ENCODE data around the gene IFNGR1. TPM values are rescaled to one million over a fixed set of nuclear protein-coding genes. Genes with fewer than 3 reads are reported as not detected.
"Not testable (repeated sequence)": the region's sequence is repeated elsewhere in the genome, so short reads cannot be mapped to it uniquely, and the experiment has no call there.

Gene IFNGR1
- total and polyA plus RNA-seq, 4 donors = 46.1 to 82.8 (median 62.0) TPM

GRCh38 chr6:137211910-137212309 lies 7.3 kb downstream of the IFNGR1 start:
- Histone ChIP-seq H3K9me3 (ENCODE audit: control insufficient read depth, low read length) (no peaks in the 10 kb centered on the region), H3K4me1 (ENCODE audit: control insufficient read depth in 1 of 2, insufficient read depth in 2 of 2, low read length in 2 of 2) (peaks cover 6 to 19% of the 10 kb centered on the region in 2 donors), H3K27me3 (ENCODE audit: control insufficient read depth in 1 of 2, insufficient read depth in 2 of 2, low read length in 1 of 2) (no peaks in the 10 kb centered on the region), H3K4me3 (ENCODE audit: low read length in 2 of 2) (no peak overlapping the region), H3K27ac (ENCODE audit: low read depth in 1 of 2, low read length in 2 of 2) (no peak overlapping the region), H3K36me3 (ENCODE audit: control insufficient read depth in 1 of 2, insufficient read depth in 2 of 2, low read length in 1 of 2) (no peaks in the 10 kb centered on the region)
- intact Hi-C loops (cut with DNase I) = loop anchor here (10.0 kb wide), 3 partner anchors 387 to 653 kb away; partner anchors contain the start of genes PEX7 (in 1 of the 2) and TNFAIP3 (in 1 of the 2)
- DNase-seq (no peak), ATAC-seq (ENCODE audit: low FRiP score) (no peak)
- 95 to 97% methylated on average over 3 of the region's 3 CpGs for WGBS, 2 donors

- peaks cover 6 to 19% of the 10 kb centered on the region in 2 donors for H3K4me1 ChIP-seq (ENCODE audit: control insufficient read depth in 1 of 2, insufficient read depth in 2 of 2, low read length in 2 of 2)
- no peak overlapping the region for H3K4me3 ChIP-seq (ENCODE audit: low read length in 2 of 2)
- no peaks in the 10 kb centered on the region for H3K9me3 ChIP-seq (ENCODE audit: control insufficient read depth, low read length)
- ATAC-seq (ENCODE audit: low FRiP score) (no peak), DNase-seq (no peak)
- no peaks in the 10 kb centered on the region for H3K27me3 ChIP-seq (ENCODE audit: control insufficient read depth in 1 of 2, insufficient read depth in 2 of 2, low read length in 1 of 2)
- intact Hi-C loops (cut with DNase I) = loop anchor here (10.0 kb wide), 3 partner anchors 386 to 654 kb away; partner anchors contain the start of genes PEX7 (in 1 of the 2) and TNFAIP3 (in 1 of the 2)
- no peak overlapping the region for H3K27ac ChIP-seq (ENCODE audit: low read depth in 1 of 2, low read length in 2 of 2)
- no peaks in the 10 kb centered on the region for H3K36me3 ChIP-seq (ENCODE audit: control insufficient read depth in 1 of 2, insufficient read depth in 2 of 2, low read length in 1 of 2)
Measured at GRCh38 chr6:137210903-137211302, 8.3 kb downstream of the IFNGR1 start.

GRCh38 chr6:137208279-137208678 lies 10.9 kb downstream of the IFNGR1 start:
- intact Hi-C loops (cut with DNase I) = no loop called here
- Histone ChIP-seq H3K4me3 (ENCODE audit: low read length in 2 of 2) (no peak overlapping the region), H3K4me1 (ENCODE audit: control insufficient read depth in 1 of 2, insufficient read depth in 2 of 2, low read length in 2 of 2) (peaks cover 4 to 6% of the 10 kb centered on the region in 2 donors), H3K36me3 (ENCODE audit: control insufficient read depth in 1 of 2, insufficient read depth in 2 of 2, low read length in 1 of 2) (peaks cover 0 to 2% of the 10 kb centered on the region in 2 donors), H3K9me3 (ENCODE audit: control insufficient read depth, low read length) (no peaks in the 10 kb centered on the region), H3K27ac (ENCODE audit: low read depth in 1 of 2, low read length in 2 of 2) (no peak overlapping the region), H3K27me3 (ENCODE audit: control insufficient read depth in 1 of 2, insufficient read depth in 2 of 2, low read length in 1 of 2) (no peaks in the 10 kb centered on the region)
- WGBS, 2 donors = 98% methylated on average over 7 of the region's 7 CpGs
- DNase-seq (no peak), ATAC-seq (ENCODE audit: low FRiP score) (no peak)

- H3K27me3 ChIP-seq (ENCODE audit: control insufficient read depth in 1 of 2, insufficient read depth in 2 of 2, low read length in 1 of 2); ATAC-seq (ENCODE audit: low FRiP score); H3K4me1 ChIP-seq (ENCODE audit: control insufficient read depth in 1 of 2, insufficient read depth in 2 of 2, low read length in 2 of 2); H3K36me3 ChIP-seq (ENCODE audit: control insufficient read depth in 1 of 2, insufficient read depth in 2 of 2, low read length in 1 of 2); DNase-seq; intact Hi-C loops (cut with DNase I); H3K27ac ChIP-seq (ENCODE audit: low read depth in 1 of 2, low read length in 2 of 2); H3K9me3 ChIP-seq (ENCODE audit: control insufficient read depth, low read length); H3K4me3 ChIP-seq (ENCODE audit: low read length in 2 of 2): not testable (repeated sequence)
- WGBS, 2 donors = 85 to 88% methylated on average over 3 of the region's 3 CpGs
Measured at GRCh38 chr6:137207457-137207856, 11.7 kb downstream of the IFNGR1 start.

- DNase-seq (no peak), ATAC-seq (ENCODE audit: low FRiP score) (no peak)
- intact Hi-C loops (cut with DNase I) = no loop called here
- Histone ChIP-seq H3K4me3 (ENCODE audit: low read length in 2 of 2) (no peak overlapping the region), H3K4me1 (ENCODE audit: control insufficient read depth in 1 of 2, insufficient read depth in 2 of 2, low read length in 2 of 2) (peaks cover 0 to 4% of the 10 kb centered on the region in 2 donors), H3K27me3 (ENCODE audit: control insufficient read depth in 1 of 2, insufficient read depth in 2 of 2, low read length in 1 of 2) (no peaks in the 10 kb centered on the region), H3K9me3 (ENCODE audit: control insufficient read depth, low read length) (no peaks in the 10 kb centered on the region), H3K36me3 (ENCODE audit: control insufficient read depth in 1 of 2, insufficient read depth in 2 of 2, low read length in 1 of 2) (peaks cover 0 to 2% of the 10 kb centered on the region in 2 donors), H3K27ac (ENCODE audit: low read depth in 1 of 2, low read length in 2 of 2) (no peak overlapping the region)
- WGBS, 2 donors = 0 to 4% methylated on average over 1 of the region's 1 CpG
Measured at GRCh38 chr6:137206577-137206976, 12.6 kb downstream of the IFNGR1 start.

GRCh38 chr6:137203256-137203655 lies 15.9 kb downstream of the IFNGR1 start:
- no peaks in the 10 kb centered on the region for H3K9me3 ChIP-seq (ENCODE audit: control insufficient read depth, low read length)
- no peak for DNase-seq
- H3K4me3 ChIP-seq (ENCODE audit: low read length in 2 of 2) = no peak overlapping the region
- no peak for ATAC-seq (ENCODE audit: low FRiP score)
- no peaks in the 10 kb centered on the region for H3K4me1 ChIP-seq (ENCODE audit: control insufficient read depth in 1 of 2, insufficient read depth in 2 of 2, low read length in 2 of 2)
- intact Hi-C loops (cut with DNase I) = no loop called here
- 88 to 91% methylated on average over 2 of the region's 2 CpGs for WGBS, 2 donors
- H3K27ac ChIP-seq (ENCODE audit: low read depth in 1 of 2, low read length in 2 of 2) = no peak overlapping the region
- H3K36me3 ChIP-seq (ENCODE audit: control insufficient read depth in 1 of 2, insufficient read depth in 2 of 2, low read length in 1 of 2) = peaks cover 0 to 3% of the 10 kb centered on the region in 2 donors
- no peaks in the 10 kb centered on the region for H3K27me3 ChIP-seq (ENCODE audit: control insufficient read depth in 1 of 2, insufficient read depth in 2 of 2, low read length in 1 of 2)

- intact Hi-C loops (cut with DNase I) = no loop called here
- no peak for DNase-seq
- Histone ChIP-seq H3K4me3 (ENCODE audit: low read length in 2 of 2) (no peak overlapping the region), H3K27me3 (ENCODE audit: control insufficient read depth in 1 of 2, insufficient read depth in 2 of 2, low read length in 1 of 2) (no peaks in the 10 kb centered on the region), H3K27ac (ENCODE audit: low read depth in 1 of 2, low read length in 2 of 2) (no peak overlapping the region), H3K9me3 (ENCODE audit: control insufficient read depth, low read length) (no peaks in the 10 kb centered on the region), H3K4me1 (ENCODE audit: control insufficient read depth in 1 of 2, insufficient read depth in 2 of 2, low read length in 2 of 2) (no peaks in the 10 kb centered on the region), H3K36me3 (ENCODE audit: control insufficient read depth in 1 of 2, insufficient read depth in 2 of 2, low read length in 1 of 2) (peaks cover 0 to 3% of the 10 kb centered on the region in 2 donors)
- 78 to 80% methylated on average over 6 of the region's 6 CpGs for WGBS, 2 donors
- ATAC-seq (ENCODE audit: low FRiP score) = no peak
Measured at GRCh38 chr6:137202078-137202477, 17.1 kb downstream of the IFNGR1 start.

GRCh38 chr6:137201006-137201405 lies 18.2 kb downstream of the IFNGR1 start:
- Histone ChIP-seq H3K4me1 (ENCODE audit: control insufficient read depth in 1 of 2, insufficient read depth in 2 of 2, low read length in 2 of 2) (no peaks in the 10 kb centered on the region), H3K27me3 (ENCODE audit: control insufficient read depth in 1 of 2, insufficient read depth in 2 of 2, low read length in 1 of 2) (no peaks in the 10 kb centered on the region), H3K36me3 (ENCODE audit: control insufficient read depth in 1 of 2, insufficient read depth in 2 of 2, low read length in 1 of 2) (peaks cover 0 to 3% of the 10 kb centered on the region in 2 donors), H3K9me3 (ENCODE audit: control insufficient read depth, low read length) (no peaks in the 10 kb centered on the region), H3K27ac (ENCODE audit: low read depth in 1 of 2, low read length in 2 of 2) (no peak overlapping the region), H3K4me3 (ENCODE audit: low read length in 2 of 2) (no peak overlapping the region)
- DNase-seq (no peak), ATAC-seq (ENCODE audit: low FRiP score) (no peak)
- WGBS, 2 donors = 66 to 86% methylated on average over 1 of the region's 1 CpG
- intact Hi-C loops (cut with DNase I) = no loop called here

GRCh38 chr6:137200288-137200687 lies 18.9 kb downstream of the IFNGR1 start:
- intact Hi-C loops (cut with DNase I) = no loop called here
- H3K4me1 ChIP-seq (ENCODE audit: control insufficient read depth in 1 of 2, insufficient read depth in 2 of 2, low read length in 2 of 2) = no peaks in the 10 kb centered on the region
- no peak for DNase-seq
- H3K36me3 ChIP-seq (ENCODE audit: control insufficient read depth in 1 of 2, insufficient read depth in 2 of 2, low read length in 1 of 2) = peaks cover 0 to 3% of the 10 kb centered on the region in 2 donors
- H3K9me3 ChIP-seq (ENCODE audit: control insufficient read depth, low read length) = no peaks in the 10 kb centered on the region
- H3K4me3 ChIP-seq (ENCODE audit: low read length in 2 of 2) = no peak overlapping the region
- H3K27me3 ChIP-seq (ENCODE audit: control insufficient read depth in 1 of 2, insufficient read depth in 2 of 2, low read length in 1 of 2) = no peaks in the 10 kb centered on the region
- 81 to 90% methylated on average over 4 of the region's 4 CpGs for WGBS, 2 donors
- H3K27ac ChIP-seq (ENCODE audit: low read depth in 1 of 2, low read length in 2 of 2) = no peak overlapping the region
- ATAC-seq (ENCODE audit: low FRiP score) = no peak
